PC-9 (cell line): ENCODE measurements around the gene SCN1B.

Source experiments
- EZH2 ChIP-seq: fragments of 200-600 bp; sonication (generic); IDR thresholded peaks from 2 replicates; pipeline ENCODE4 v1.8.0; 2017; ENCODE audit warnings: antibody characterized with exemption, low read depth
- TF ChIP-seq, protein P1 (sequence below): fragments of 200-600 bp; sonication (generic); conservative IDR thresholded peaks from 2 replicates; pipeline ENCODE4 v1.6.1; 2017; ENCODE audit warnings: mixed run types, antibody characterized with exemption, mild to moderate bottlenecking, moderate library complexity

- TF ChIP-seq, protein P1, sequence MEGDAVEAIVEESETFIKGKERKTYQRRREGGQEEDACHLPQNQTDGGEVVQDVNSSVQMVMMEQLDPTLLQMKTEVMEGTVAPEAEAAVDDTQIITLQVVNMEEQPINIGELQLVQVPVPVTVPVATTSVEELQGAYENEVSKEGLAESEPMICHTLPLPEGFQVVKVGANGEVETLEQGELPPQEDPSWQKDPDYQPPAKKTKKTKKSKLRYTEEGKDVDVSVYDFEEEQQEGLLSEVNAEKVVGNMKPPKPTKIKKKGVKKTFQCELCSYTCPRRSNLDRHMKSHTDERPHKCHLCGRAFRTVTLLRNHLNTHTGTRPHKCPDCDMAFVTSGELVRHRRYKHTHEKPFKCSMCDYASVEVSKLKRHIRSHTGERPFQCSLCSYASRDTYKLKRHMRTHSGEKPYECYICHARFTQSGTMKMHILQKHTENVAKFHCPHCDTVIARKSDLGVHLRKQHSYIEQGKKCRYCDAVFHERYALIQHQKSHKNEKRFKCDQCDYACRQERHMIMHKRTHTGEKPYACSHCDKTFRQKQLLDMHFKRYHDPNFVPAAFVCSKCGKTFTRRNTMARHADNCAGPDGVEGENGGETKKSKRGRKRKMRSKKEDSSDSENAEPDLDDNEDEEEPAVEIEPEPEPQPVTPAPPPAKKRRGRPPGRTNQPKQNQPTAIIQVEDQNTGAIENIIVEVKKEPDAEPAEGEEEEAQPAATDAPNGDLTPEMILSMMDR = no peak
- no peak for TF ChIP-seq EZH2
Measured at GRCh38 chr19:35081201-35081600, 50.9 kb downstream of the SCN1B start.
